ENCODE measurements around the gene HMOX1. TPM values are rescaled to one million over a fixed set of nuclear protein-coding genes. Genes with fewer than 3 reads are reported as not detected.

HMOX1 gene
- total and polyA plus RNA-seq, 4 donors, result 18.7 to 108 (median 59.7) TPM

GRCh38 chr22:35352214-35353111 is 28.4 kb upstream of the HMOX1 start (continued):
- TF ChIP-seq CTCF (IDR thresholded peaks at IDR 0.05; ENCODE audit: low read depth, low read length, missing input control) (peak; percentile 31), MAX (IDR thresholded peaks at IDR 0.05) (no peak), YY1 (IDR thresholded peaks at IDR 0.05) (no peak)

GRCh38 chr22:35353318-35353717 is 27.6 kb upstream of the HMOX1 start:
- Histone ChIP-seq H3K9me3 (ENCODE audit: control insufficient read depth in 4 of 4, low read length in 3 of 4) (no peaks in the 10 kb centered on the region), H3K9ac (ENCODE audit: low read depth in 1 of 2, low read length in 2 of 2) (peak overlapping the region in 1 of 2 donors; percentile 25), H3K4me3 (ENCODE audit: low read depth in 1 of 3, low read length in 3 of 3) (no peak overlapping the region), H3K27ac (ENCODE audit: low read depth in 1 of 2, low read length in 2 of 2) (peak overlapping the region in 1 of 2 donors; percentile 25), H3K27me3 (ENCODE audit: control insufficient read depth in 4 of 4, insufficient read depth in 4 of 4, low read length in 3 of 4) (no peaks in the 10 kb centered on the region), H3K4me1 (ENCODE audit: control insufficient read depth in 4 of 4, insufficient read depth in 4 of 4, low read length in 3 of 4) (peaks cover 5 to 20% (median 16%) of the 10 kb centered on the region in 4 donors), H3K36me3 (ENCODE audit: control insufficient read depth in 4 of 4, insufficient read depth in 3 of 4, low read depth in 1 of 4, low read length in 3 of 4) (peaks cover 0 to 2% (median 0%) of the 10 kb centered on the region in 4 donors)
- WGBS, result 79% methylated on average over 12 of the region's 12 CpGs
- no peak for DNase-seq (ENCODE audit: low spot score)
- no peak for TF ChIP-seq RAD21 (IDR thresholded peaks at IDR 0.05)
- no peak for TF ChIP-seq TAF1 (conservative IDR thresholded peaks at IDR 0.05)
- no peak for TF ChIP-seq EGR1 (IDR thresholded peaks at IDR 0.05; ENCODE audit: low read depth in 2 of 2)
- no peak for TF ChIP-seq FOXA1 (IDR thresholded peaks at IDR 0.05)
- no peak for TF ChIP-seq JUND (IDR thresholded peaks at IDR 0.05)
- TF ChIP-seq HNF4A (conservative IDR thresholded peaks at IDR 0.05), result no peak
- TF ChIP-seq YY1 (IDR thresholded peaks at IDR 0.05), result no peak
- TF ChIP-seq SP1 (IDR thresholded peaks at IDR 0.05), result no peak
- TF ChIP-seq, protein P1, sequence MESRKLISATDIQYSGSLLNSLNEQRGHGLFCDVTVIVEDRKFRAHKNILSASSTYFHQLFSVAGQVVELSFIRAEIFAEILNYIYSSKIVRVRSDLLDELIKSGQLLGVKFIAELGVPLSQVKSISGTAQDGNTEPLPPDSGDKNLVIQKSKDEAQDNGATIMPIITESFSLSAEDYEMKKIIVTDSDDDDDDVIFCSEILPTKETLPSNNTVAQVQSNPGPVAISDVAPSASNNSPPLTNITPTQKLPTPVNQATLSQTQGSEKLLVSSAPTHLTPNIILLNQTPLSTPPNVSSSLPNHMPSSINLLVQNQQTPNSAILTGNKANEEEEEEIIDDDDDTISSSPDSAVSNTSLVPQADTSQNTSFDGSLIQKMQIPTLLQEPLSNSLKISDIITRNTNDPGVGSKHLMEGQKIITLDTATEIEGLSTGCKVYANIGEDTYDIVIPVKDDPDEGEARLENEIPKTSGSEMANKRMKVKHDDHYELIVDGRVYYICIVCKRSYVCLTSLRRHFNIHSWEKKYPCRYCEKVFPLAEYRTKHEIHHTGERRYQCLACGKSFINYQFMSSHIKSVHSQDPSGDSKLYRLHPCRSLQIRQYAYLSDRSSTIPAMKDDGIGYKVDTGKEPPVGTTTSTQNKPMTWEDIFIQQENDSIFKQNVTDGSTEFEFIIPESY (IDR thresholded peaks at IDR 0.05), result no peak
- TF ChIP-seq RXRA (IDR thresholded peaks at IDR 0.05), result no peak
- TF ChIP-seq FOXA2 (IDR thresholded peaks at IDR 0.05), result no peak
- no peak for TF ChIP-seq MAX (IDR thresholded peaks at IDR 0.05)
- TF ChIP-seq REST (IDR thresholded peaks at IDR 0.05), result no peak
- TF ChIP-seq GABPA (IDR thresholded peaks at IDR 0.05 in 1 of 2, conservative IDR thresholded peaks at IDR 0.05 in 1 of 2), result no peak
